Measurements from ENCODE around the gene DYTN. TPM values are rescaled to one million over a fixed set of nuclear protein-coding genes. Genes with fewer than 3 reads are reported as not detected.

The DYTN gene
- total RNA-seq, 3 donors from 2014 or later (not counting 1 experiment from before 2014, with no cell fraction given), result not detected

GRCh38 chr2:206764673-206765241 lies 46.6 kb upstream of the DYTN start:
- H3K27me3 ChIP-seq (ENCODE audit: control insufficient read depth, insufficient read depth, low read length), result peaks cover 2% of the 10 kb centered on the region
- no peaks in the 10 kb centered on the region for H3K36me3 Mint-ChIP-seq
- TF ChIP-seq CTCF (IDR thresholded peaks at IDR 0.05), result no peak
- no peak for DNase-seq
- H3K27ac Mint-ChIP-seq, result peak overlapping the region in 1 of 2 donors; percentile 92
- 11% methylated on average over 18 of the region's 18 CpGs for WGBS (ENCODE audit: insufficient coverage)
- peaks cover 0 to 2% of the 10 kb centered on the region in 2 donors for H3K27me3 Mint-ChIP-seq (ENCODE audit: low read depth in 2 of 2)
- H3K9me3 ChIP-seq (ENCODE audit: control insufficient read depth, insufficient read depth, low read length), result no peaks in the 10 kb centered on the region
- H3K9me3 Mint-ChIP-seq, result no peaks in the 10 kb centered on the region
- H3K27ac ChIP-seq (ENCODE audit: low read length), result peak overlapping the region; percentile 86
- H3K4me3 ChIP-seq (ENCODE audit: low read length), result peak overlapping the region; percentile 54
- H3K4me1 ChIP-seq (ENCODE audit: control insufficient read depth, insufficient read depth, low read length), result peaks cover 11% of the 10 kb centered on the region
- peaks cover 18 to 22% of the 10 kb centered on the region in 2 donors for H3K4me1 Mint-ChIP-seq
- ATAC-seq, result no peak
- intact Hi-C loops (cut with micrococcal nuclease), result loop anchor here (1.0 to 5.0 kb wide), 4 partner anchors 16 to 863 kb away; partner anchors contain the start of genes CREB1, KLF7 and METTL21A
- H3K36me3 ChIP-seq (ENCODE audit: control insufficient read depth, insufficient read depth, low read length), result peaks cover 12% of the 10 kb centered on the region
- H3K4me3 Mint-ChIP-seq, result peak overlapping the region; percentile 91

GRCh38 chr2:206756816-206757215 lies 38.6 kb upstream of the DYTN start:
- Histone ChIP-seq H3K27ac (ENCODE audit: low read length) (no peak overlapping the region), H3K4me3 (ENCODE audit: low read length) (no peak overlapping the region), H3K36me3 (ENCODE audit: control insufficient read depth, insufficient read depth, low read length) (no peaks in the 10 kb centered on the region), H3K9me3 (ENCODE audit: control insufficient read depth, insufficient read depth, low read length) (no peaks in the 10 kb centered on the region), H3K4me1 (ENCODE audit: control insufficient read depth, insufficient read depth, low read length) (no peaks in the 10 kb centered on the region), H3K27me3 (ENCODE audit: control insufficient read depth, insufficient read depth, low read length) (no peaks in the 10 kb centered on the region)
- intact Hi-C loops (cut with micrococcal nuclease), result no loop called here
- no peak for TF ChIP-seq CTCF (IDR thresholded peaks at IDR 0.05)
- ATAC-seq (no peak), DNase-seq (no peak)
- H3K27ac Mint-ChIP-seq, result no peak overlapping the region
- no peaks in the 10 kb centered on the region for H3K4me1 Mint-ChIP-seq
- peaks cover 16 to 20% of the 10 kb centered on the region in 2 donors for H3K27me3 Mint-ChIP-seq (ENCODE audit: low read depth in 2 of 2)
- no peaks in the 10 kb centered on the region for H3K36me3 Mint-ChIP-seq
- WGBS (ENCODE audit: insufficient coverage), result 80% methylated on average over 1 of the region's 1 CpG
- H3K9me3 Mint-ChIP-seq, result no peaks in the 10 kb centered on the region
- H3K4me3 Mint-ChIP-seq, result no peak overlapping the region

- TF ChIP-seq CTCF (IDR thresholded peaks at IDR 0.05), result no peak
- Mint-ChIP-seq H3K4me1 (no peaks in the 10 kb centered on the region), H3K9me3 (no peaks in the 10 kb centered on the region), H3K27ac (no peak overlapping the region), H3K36me3 (no peaks in the 10 kb centered on the region), H3K27me3 (ENCODE audit: low read depth in 2 of 2) (peaks cover 10 to 16% of the 10 kb centered on the region in 2 donors), H3K4me3 (no peak overlapping the region)
- H3K4me3 ChIP-seq (ENCODE audit: low read length), result no peak overlapping the region
- WGBS (ENCODE audit: insufficient coverage), result 59% methylated on average over 2 of the region's 2 CpGs
- no peaks in the 10 kb centered on the region for H3K36me3 ChIP-seq (ENCODE audit: control insufficient read depth, insufficient read depth, low read length)
- ATAC-seq (no peak), DNase-seq (no peak)
- intact Hi-C loops (cut with micrococcal nuclease), result no loop called here
- no peak overlapping the region for H3K27ac ChIP-seq (ENCODE audit: low read length)
- no peaks in the 10 kb centered on the region for H3K9me3 ChIP-seq (ENCODE audit: control insufficient read depth, insufficient read depth, low read length)
- H3K27me3 ChIP-seq (ENCODE audit: control insufficient read depth, insufficient read depth, low read length), result no peaks in the 10 kb centered on the region
- H3K4me1 ChIP-seq (ENCODE audit: control insufficient read depth, insufficient read depth, low read length), result no peaks in the 10 kb centered on the region
Observed at GRCh38 chr2:206740800-206741199, 22.6 kb upstream of the DYTN start.

GRCh38 chr2:206739271-206739670 lies 21.1 kb upstream of the DYTN start:
- Histone ChIP-seq H3K36me3 (ENCODE audit: control insufficient read depth, insufficient read depth, low read length) (no peaks in the 10 kb centered on the region), H3K27ac (ENCODE audit: low read length) (no peak overlapping the region), H3K4me1 (ENCODE audit: control insufficient read depth, insufficient read depth, low read length) (no peaks in the 10 kb centered on the region), H3K9me3 (ENCODE audit: control insufficient read depth, insufficient read depth, low read length) (no peaks in the 10 kb centered on the region), H3K27me3 (ENCODE audit: control insufficient read depth, insufficient read depth, low read length) (no peaks in the 10 kb centered on the region), H3K4me3 (ENCODE audit: low read length) (no peak overlapping the region)
- H3K27ac Mint-ChIP-seq, result no peak overlapping the region
- WGBS (ENCODE audit: insufficient coverage), result 86% methylated on average over 2 of the region's 2 CpGs
- no peaks in the 10 kb centered on the region for H3K9me3 Mint-ChIP-seq
- H3K36me3 Mint-ChIP-seq, result no peaks in the 10 kb centered on the region
- H3K27me3 Mint-ChIP-seq (ENCODE audit: low read depth in 2 of 2), result peaks cover 10 to 14% of the 10 kb centered on the region in 2 donors
- DNase-seq (no peak), ATAC-seq (no peak)
- no peak for TF ChIP-seq CTCF (IDR thresholded peaks at IDR 0.05)
- H3K4me3 Mint-ChIP-seq, result no peak overlapping the region
- intact Hi-C loops (cut with micrococcal nuclease), result no loop called here
- no peaks in the 10 kb centered on the region for H3K4me1 Mint-ChIP-seq

Measured in natural killer cell (primary cell).